Erythroblast (primary cell): Measurements from ENCODE around the gene CCDC12.
A peak's percentile ranks its signal among the peaks of the same experiment; 100 is the strongest.

Source experiments
- DNase-seq, 2 experiments: peaks; one replicate each; lab custom pipeline; 2025; lab: John Stamatoyannopoulos, UW
- GATA1 ChIP-seq: IDR thresholded peaks from 2 replicates; pipeline ENCODE4 v1.6.1; 2011; ENCODE audit warnings: low read depth, mild to moderate bottlenecking, control low read depth, low read length, moderate library complexity
- POLR2A ChIP-seq: IDR thresholded peaks from 2 replicates; pipeline ENCODE4 v1.6.1; 2011; ENCODE audit warnings: mild to moderate bottlenecking, low read length

Gene CCDC12

DNA sequence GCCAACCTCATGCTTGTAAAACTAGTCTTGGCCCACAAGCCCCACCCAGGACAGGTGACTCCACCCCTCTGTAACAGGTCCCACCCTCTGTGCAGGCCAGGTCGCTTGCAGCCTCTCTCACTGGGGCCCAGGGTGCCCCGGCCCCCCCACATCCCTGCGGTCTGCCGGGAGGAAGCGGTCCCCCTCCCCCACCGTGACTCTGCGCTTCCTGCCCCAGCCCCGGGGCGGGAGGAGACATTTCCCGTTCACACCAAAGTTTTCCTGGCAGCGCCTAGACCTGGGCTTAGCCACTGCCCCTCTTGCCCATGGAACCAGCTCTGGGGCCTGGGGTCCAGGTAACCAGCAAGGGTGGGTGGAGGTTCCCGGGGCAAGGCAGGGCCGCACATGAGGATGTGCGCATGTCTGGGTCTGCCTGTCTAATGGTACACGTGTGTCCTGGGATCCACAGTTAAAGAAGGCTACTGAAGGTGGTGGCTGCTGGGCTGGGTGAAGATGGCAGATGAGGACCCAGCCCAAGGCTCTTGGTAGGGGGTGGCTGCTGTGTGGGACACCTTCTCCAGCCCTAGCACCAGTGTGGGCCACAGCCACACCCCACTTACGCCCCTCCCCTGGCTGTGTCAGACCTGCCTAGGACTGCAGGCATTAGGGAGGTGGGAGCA lies 11.3 kb upstream of the CCDC12 start:
- DNase-seq = peak; percentile 73 to 78
- no peak for TF ChIP-seq GATA1
- peak; percentile 29 for TF ChIP-seq POLR2A

DNA sequence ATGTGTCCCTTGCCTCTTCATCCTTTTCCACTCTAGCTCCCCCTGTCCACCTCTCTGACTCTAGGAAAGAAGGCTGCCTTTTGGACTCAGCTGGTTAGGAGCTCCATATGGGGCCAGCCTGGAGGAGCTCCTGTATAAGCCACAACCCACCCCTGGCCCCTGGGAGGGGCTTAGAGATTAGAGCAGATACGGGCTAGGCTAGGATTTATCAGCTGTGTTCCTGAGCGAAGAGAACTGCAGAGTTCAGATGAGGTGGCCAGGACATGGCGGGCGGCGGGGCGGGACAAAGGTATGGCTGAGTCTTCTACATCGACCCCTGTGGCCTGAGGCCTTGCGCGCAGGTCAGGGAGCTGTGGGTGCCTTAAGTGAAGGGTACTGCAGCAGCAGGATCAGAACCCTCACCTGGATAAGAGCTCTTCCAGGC lies 10.8 kb upstream of the CCDC12 start:
- TF ChIP-seq GATA1 = no peak
- DNase-seq = peak; percentile 77 to 80

DNA sequence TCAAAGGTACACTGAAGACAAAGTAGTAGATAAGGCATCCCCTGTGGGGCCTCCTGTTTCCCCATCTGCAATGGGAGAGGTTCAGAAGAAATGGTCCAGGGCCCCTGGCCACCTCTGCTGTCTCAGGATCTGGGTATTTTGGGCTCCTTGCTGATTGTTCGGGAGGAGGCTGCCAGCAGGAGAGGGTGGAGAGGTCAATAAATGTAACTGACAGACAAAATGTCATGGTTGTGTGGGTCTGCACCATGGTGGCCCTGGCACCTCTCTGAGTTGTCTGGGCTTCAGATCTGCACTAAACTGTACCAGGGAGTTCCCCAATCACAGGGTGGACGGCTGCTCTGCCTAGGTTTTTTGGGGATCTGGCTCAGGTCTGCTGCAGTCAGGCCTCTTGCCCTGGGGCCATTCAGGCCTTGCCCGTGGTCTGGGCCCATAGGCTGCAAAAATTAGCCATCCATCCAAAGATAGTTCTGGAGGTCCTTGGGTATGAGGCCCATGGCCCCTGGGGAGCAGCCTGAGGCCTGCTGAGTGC lies 10.3 kb upstream of the CCDC12 start:
- DNase-seq = no peak
- TF ChIP-seq GATA1 (no peak), POLR2A (no peak)

DNA sequence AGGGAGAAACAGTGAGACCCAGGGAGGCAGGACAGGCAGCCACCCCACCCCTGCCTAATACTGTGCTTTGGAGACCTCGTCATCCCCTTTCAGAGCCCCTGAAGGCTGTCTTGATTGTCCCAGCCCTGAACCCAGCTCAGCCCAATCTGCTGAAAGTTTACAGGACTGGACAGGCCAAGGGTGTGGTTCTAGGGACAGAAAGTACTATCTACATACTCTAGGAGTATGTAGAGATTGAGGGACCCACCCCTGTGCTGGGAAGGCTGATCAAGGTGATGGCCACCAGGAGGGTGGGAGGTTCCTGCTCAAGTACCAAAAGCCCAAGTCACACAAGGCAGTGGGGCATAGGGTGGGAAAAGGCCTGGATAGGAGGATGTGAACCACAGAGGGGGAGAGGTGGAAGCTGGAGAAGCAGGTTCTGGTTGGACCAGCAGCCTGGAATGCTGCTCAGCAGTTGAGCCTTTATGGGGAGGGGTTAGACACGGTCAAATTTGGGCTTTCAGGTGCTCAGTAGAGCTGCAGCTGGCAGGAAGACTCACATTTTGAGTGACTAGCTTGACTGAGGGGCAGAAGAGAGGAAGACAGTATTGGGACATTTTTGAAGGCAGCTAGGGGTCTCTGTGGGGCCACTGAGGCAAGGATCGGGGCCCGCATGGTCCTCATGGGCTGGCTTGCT lies 9.6 kb upstream of the CCDC12 start:
- peak in 1 of 2 experiments; percentile 26 for DNase-seq
- TF ChIP-seq POLR2A (no peak), GATA1 (no peak)

DNA sequence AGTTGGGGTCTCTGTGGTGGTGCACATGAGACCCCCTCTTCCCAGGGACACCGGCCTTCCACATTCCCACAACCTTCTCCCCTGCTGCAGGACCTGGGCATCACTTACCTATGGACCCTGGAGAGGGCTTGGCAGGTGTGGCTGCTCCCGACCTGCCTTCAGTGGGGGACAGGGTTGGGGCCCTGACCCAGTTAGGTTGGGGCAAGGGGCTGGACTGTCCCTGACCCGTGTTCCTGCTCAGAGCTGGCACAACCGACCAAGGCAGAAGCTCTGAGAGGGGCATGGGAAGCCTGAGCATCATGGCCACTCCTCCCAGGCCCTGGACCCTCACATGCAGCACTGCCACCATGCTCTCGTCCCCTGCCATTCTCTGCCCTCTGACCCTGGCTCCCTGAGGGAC lies 9.0 kb upstream of the CCDC12 start:
- no peak for DNase-seq
- TF ChIP-seq GATA1 (no peak), POLR2A (no peak)

DNA sequence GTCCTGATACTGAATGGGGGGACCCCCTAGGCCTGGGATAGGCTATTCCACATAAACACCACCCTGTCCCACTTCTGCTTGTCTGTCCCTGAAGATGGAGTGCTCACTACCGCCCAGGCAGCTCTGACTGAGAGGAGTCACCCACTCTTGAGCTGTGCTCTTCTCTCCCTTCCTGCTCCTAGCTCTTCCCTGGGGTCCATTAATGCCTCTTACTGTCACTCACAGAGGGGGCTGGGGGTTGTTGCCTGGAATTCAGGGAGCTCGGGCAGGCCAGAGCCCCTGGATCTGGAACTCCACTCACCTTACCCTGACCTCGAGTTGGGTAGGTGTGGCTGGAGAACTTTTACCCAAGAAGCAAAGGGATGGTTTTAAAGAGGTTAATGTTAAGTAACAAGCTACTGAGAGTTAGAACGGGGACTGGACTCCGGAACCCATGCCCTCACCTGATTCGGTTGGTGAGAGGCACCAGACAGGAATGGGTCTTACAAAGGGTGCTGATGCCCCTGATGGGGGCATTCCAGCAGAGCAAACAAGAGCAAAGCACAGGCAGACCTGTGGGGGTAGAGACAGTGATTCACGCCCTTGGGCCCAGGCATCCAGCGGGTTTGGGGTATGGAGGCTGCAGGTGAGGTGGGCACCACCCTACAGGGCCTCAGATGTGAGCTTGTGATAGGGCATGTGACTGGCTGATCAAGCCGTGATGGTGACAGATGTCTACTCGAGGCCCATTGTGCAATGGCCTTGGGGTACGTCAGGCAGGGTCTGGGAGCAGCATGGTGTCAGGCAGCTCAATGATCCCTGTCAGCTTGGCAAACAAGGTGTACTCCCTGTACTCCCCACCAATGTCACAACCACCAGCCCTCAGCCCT lies 8.3 kb upstream of the CCDC12 start:
- TF ChIP-seq POLR2A (no peak), GATA1 (no peak)
- DNase-seq = no peak

DNA sequence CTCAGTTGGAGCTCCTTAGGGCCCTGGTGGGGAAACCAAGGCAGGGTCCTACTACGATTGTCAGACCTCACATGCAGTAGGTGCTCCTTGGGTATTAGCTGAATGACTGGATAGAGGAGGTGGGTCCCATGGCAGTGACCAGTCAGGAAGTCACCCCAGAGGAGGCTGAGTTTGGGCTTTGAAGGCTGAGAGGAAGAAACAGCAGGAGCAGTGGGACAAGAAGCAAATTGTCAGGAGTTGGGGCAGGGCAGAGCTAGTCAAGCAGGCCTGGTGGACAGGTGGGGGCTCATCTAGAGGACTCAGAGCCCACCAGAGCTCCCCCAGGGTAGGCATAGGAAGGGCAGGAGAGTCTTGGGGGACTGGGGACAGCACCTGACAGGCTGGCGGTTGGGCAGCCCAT lies 6.0 kb upstream of the CCDC12 start:
- DNase-seq = no peak

DNA sequence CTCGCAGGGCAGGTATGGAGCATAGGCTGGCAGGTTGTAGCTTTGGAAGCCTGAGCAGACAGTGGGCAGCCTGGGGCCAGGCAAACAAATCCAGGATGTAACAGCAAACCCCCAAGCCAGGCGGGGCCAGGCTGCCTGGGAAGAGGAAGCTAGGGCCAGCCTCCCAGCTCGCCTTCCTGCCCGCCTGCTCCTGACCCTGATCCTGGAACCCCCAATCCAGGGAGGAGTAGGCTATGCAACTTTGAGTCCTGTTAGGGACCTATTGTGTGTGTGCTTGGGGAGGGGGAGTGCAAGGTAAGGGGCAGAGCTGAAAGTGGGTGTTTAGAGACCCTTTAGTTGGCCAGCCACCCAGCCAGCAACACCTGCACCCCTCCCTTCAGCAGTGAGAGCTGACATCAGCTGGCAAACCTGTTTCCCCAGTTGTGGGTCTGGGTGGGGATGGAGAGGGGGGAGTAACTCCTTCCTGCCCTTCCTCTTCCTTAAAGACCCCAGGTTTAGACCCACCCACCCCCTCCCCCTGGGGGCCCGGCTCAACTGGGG lies 5.5 kb upstream of the CCDC12 start:
- TF ChIP-seq POLR2A = no peak
- no peak for TF ChIP-seq GATA1

More for the DNA sequence above, 6.0 kb upstream of the CCDC12 start:
- TF ChIP-seq GATA1 (no peak), POLR2A (no peak)

DNA sequence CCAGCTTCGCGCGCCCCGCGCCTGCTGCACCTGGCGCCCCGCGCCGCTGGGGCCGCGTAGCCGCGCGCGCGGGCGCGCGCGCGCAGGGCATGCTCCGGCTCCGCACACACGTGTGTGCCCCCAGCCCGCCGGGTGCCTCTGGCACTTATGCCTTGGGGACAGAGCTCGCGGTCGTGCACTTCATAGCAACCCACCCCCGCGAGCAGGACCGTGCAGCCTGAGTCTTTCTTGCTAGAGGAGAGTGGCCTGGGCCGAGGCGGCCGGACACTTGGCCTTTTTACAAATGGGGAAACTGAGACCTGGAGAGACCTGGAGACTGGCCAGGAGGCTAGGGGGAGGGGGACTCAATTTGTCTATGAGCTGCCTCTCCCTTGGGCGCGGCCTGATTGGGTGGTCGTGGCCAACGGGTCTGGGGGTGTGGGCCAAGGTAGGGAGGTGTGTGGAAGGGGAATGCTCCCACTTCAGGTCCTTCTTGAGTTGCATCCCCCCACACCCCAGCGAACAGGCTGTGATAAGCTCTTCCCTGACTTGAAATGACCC lies 3.5 kb upstream of the CCDC12 start:
- no peak for TF ChIP-seq GATA1
- no peak for TF ChIP-seq POLR2A
- DNase-seq = peak; percentile 41 to 47

More for the DNA sequence above, 5.5 kb upstream of the CCDC12 start:
- DNase-seq = no peak

DNA sequence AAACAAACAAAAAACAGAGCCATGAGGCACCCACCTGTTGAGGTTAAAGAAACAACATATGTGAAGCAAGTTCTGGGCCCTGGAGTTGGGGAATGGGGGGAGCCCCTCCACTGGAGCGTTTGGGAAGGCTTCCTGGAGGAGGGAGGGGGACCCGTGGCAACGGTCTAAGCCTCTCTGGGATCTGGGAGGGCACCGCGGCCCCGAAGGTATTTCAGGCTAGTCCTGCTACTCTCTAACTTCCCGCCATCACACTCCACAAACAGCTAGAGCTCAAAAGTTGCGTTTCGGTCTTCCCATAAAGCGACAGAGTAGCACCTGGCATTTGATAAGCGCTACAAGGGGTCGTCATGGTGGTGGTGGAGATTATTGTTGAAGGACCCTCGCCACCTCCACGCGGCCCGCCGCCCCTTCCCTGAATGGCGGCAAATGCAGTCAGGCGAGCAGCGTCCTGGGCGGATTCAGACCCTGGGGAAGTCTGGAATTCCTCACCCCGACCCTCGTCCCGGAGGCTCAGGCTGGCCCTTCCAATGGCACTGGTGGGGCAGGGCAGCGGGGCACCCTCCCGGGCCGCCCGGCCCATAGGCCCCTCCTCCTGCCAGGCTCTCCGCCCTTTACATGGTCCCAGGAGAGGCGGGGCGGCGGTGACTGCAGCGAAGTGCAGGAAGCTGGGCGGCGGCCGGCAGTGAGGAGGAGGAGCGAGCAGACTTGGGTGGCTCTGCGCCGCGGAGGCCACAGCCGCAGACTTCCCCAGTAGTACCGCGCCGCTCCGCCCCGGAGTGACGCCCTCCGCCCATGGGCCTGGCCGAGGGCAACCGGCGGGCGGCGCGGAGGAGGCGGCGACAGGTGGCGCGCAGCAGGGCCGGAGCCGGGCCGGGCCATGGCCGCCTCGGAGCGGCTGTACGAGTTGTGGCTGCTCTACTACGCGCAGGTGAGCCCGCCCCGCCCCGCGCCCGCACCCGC lies 2.7 kb upstream of the CCDC12 start, which contains the start of gene NBEAL2:
NBEAL2 (plus strand) TSS at position 682 of the 960 bp plus-strand sequence; CDS start at position 878, 196 bp downstream.
- DNase-seq = peak; percentile 96 to 98
- TF ChIP-seq POLR2A = peak; percentile 87
- no peak for TF ChIP-seq GATA1

DNA sequence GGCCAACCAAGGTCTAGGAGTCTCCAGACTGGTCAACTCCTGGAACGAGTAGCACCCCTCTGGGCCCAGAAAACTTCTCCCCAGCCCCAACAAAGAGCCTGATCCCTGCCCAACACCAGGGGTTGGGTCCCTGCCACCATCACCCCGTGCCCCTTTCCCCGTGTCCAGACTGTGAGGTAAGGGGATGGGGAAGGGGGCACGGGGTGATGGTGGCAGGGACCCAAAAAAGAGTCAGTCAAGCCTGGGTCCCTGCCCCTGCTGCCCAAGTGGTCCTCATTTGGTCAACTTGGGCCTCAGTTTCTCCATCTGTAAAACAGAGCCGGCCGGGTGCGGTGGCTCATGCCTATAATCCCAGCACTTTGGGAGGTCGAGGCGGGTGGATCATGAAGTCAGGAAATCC lies 1.8 kb upstream of the CCDC12 start:
- DNase-seq = no peak
- TF ChIP-seq POLR2A = no peak
- no peak for TF ChIP-seq GATA1

DNA sequence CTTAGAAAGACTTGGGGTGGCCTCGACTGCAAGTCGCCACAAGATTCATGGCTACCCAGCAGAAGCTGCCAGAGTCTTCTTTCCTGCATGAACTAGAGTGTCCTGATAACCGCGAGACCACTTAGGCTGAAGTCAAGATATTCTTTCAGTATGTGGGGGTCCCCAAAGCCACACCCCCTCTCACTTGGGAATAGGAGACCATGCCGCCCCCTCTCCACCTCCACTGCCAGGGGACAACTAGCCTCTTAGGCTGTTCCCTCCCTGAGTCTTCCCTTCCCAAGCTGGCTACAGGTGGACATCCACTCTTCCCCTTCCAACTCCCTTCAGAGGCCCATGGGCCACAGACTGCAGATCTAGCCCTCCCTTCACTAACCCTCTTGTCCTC lies 1.3 kb upstream of the CCDC12 start:
- no peak for TF ChIP-seq GATA1
- no peak for TF ChIP-seq POLR2A
- no peak for DNase-seq
